Measurements from ENCODE around the gene IQSEC1. TPM values are rescaled to one million over a fixed set of nuclear protein-coding genes. Genes with fewer than 3 reads are reported as not detected.

IQSEC1 gene
- total RNA-seq, 1 donor from 2014 or later = 63.1 TPM

- DNase-seq = no peak
Observed at GRCh38 chr3:13046569-13047274, 26.5 kb downstream of the IQSEC1 start.

DNA sequence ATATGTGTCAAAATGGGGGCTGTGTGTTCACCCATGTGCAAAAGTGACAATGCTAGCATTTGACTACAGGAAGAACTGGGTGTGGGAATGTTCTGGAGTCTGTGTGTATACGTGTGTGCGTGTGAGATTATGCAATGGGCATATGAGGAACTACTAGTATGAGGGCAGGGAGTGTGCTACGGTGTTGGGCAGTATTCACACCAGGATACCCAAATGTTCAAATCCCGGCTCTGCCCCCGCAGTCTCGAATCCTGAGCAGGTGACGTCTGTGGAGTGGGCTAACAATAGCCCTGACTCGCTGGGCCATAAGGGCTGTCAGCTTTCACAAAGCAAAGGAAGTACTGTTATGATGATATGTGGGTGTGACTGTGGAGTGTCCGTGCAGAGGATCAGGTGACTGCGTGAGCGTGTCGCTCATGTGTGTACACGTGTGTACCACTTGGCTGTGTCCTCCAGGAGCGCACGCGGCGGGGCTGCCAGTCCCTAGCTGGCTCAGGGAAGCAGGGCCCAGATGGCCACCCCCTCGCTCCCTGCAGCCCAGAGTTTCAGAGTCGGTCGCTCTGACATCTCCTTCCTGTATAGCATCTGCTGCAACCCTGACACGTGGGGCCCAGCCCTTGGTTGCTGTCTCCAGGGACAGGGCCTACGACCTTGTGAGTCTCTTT is 27.2 kb downstream of the IQSEC1 start:
- DNase-seq = no peak

DNA sequence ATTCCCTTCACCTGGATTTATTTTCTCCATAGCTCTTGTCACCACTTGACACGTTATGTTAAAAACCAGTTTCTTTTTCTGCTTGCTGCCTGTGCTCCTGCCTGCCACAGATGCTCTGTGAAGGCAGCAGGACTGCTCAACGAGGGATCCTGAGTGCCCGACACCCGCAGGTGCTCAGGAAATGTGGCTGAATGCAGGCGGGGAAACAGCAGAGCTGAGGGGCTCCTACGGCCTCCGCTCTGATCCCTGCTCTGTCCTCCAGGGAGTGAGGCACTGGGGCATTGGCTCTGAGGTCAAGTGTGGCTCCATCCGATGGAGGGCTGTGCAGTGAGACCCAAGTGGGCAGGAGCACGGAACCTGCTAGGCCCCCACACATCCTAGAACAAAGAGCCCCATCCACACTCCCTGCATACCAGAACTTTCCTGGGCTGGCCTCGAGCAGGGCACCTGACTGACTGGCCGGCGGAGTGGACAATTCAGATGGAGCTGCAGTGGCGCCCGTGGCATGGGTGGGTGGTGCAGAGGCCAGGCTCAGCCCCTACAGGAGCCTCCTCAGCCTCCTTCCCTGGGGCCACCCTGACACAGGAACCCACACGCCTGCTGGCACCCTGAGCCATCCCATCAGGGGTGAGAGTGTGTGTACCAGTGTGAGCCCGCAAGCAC is 27.9 kb downstream of the IQSEC1 start:
- no peak for DNase-seq

GRCh38 chr3:13044496-13045240 is 28.6 kb downstream of the IQSEC1 start:
- DNase-seq = no peak

DNA sequence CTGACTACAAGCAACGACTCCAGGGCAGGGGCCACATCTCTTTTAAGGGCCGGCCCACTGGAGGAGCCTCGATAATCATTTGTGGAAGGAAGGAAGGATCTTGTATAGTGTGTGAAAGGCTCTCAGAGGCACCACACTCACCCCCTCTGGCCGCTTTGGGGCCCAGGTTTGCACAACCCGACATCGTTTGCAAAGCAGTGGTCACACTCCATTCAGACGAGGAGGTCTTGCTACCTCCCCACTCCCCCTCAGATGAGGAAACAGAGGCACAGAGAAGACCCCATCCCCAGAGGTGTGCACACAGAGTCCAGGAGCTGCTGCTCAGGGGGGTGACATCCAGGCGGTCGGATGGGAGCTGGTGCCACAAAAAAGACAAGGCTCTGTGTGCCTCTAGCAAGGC is 29.6 kb downstream of the IQSEC1 start:
- no peak for DNase-seq

DNA sequence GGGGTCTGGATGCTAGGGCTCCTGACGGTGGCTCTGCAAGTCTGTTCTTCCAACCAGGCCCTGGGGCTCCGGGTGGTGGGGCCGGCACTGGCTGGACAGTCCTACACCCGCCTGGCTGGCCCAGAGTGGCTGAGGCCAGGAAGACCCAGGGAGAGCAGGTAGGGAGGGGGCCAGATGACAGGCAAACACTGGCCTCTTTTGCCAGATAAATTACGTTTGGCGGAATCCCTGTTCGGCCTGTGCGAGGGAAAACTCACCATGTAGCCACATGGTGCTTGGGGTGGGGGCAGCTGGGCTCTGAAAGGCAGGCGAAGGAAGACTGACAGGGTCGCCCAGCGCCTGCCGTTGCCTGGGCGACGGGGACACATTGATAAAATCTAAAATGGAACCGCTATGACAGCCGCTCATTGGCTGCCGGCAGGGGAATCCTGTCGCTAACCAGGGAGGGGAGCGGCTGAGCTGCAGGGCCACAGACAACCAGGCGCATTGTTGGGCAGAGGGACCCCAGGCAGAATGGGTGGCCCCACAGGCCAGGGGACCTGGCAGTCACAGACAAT is 30.4 kb downstream of the IQSEC1 start:
- no peak for DNase-seq

- no peak for DNase-seq
Observed at GRCh38 chr3:13042127-13042701, 31.0 kb downstream of the IQSEC1 start.

DNA sequence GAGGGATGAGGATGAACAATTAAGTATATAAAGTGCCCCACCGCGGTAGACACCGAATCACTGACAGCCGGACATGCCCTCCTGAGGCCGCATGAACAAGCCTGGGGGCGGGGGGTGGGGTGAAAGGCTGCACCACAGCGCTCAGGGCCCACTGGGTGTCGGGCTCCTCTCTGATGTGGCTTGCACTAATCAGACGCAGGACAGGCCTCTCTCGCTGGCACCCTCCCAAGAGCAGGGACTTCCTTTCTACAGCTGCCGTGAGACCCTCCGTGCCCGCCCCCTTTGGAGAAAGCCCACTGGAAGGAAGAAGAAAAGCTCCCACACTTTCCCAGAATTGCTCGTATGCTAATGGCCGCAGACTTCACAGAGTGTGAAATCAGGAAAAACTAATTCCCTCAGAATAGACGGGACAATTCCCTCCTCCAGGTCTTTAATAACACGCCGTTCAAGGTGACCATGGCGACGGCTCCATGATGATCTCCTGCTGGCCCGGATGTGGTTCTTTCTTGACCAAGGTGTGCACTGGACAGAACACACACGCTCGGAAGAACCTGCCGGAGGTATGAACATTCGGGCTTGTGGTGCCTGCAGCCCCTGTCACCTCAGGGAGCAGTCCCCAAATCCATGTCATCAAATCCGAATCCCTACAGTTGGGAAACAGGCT is 32.0 kb downstream of the IQSEC1 start:
- DNase-seq = no peak

DNA sequence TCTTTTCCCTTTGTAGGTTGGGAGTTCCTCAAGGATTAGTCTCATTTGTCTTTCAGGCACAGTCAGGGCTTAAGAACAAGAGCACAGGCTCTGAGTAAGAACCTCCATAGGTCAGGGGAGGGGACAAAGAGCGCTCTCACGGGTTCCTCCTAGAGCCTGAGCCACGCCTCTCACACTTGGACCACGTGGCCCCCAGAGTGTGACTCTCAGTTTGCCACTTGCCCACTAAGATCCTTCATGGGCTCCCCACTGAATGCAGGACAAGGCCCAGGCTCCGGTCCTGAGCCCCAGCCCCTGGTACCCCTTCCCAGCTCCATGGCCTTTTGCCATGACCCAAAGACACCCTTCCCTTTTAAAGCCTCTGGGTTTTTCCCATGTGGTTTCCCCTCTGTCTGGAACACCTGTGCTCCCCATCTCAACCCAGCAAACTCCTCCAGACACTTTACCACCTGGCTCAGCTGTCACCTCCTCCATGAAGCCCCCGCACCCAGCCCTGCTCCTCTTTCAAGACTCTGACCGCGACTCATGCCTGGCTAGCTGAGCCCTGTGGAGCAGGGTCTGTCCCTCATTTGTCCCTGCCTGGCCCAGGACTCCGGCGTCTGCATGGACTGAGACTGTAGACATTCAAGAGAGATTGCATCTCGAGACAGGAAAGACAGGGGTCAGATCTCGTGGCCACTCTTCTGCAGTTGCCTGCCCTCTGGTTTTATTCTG is 32.7 kb downstream of the IQSEC1 start:
- DNase-seq = no peak

DNA sequence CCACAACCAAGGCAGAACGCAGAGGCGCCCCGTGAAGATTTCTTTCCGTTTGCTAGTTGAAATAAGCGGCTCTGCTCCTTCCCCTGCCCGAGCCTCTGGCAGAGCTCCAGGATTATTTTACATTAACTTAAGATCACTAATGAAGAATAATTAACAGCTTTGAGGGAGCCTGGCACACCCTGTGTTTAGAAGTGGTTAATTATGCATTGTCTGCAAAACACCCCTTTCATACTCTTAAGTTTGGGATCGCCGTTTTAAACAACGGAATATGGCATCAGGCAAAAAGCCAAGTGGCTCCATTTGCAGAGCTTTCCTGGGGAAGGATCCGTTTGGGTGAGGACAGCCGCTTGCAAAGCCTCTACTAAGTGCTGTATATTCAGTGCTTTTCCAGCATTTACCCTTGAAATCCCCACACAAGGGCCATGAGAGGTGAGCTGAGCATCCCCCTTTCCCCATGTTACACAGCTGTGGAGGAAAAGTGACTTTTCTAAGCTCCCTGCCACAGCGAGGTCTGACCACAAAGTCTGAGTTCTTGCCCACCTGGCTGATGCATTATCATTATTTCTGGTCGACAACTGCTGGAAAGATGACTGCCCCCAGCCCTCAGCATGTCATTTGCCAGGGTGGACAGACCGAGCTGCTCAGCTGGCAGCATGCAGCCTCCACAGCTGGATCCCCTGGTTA is 33.9 kb downstream of the IQSEC1 start:
- DNase-seq = no peak

GRCh38 chr3:13037458-13038117 is 35.6 kb downstream of the IQSEC1 start:
- peak; percentile 12 for DNase-seq

DNA sequence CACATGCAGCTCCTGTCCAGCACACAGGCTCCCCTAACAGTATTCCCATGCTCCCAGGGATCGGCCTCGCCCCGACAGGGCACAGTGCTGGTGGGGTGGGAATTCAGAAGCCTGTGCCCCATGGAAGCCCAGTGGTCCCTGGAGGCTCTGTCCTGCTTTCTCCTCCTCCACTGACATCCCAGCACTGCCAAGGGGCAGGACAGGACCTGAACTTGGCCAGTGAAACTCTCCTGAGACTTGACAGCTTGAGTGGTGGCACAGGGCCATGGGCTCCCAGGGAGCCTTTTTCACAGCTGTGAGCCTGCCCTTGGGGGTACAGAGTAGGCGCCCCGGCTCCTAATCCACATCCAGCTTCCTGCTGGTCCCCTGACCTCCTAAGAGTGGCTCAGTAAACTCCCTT is 38.4 kb downstream of the IQSEC1 start:
- DNase-seq = no peak

DNA sequence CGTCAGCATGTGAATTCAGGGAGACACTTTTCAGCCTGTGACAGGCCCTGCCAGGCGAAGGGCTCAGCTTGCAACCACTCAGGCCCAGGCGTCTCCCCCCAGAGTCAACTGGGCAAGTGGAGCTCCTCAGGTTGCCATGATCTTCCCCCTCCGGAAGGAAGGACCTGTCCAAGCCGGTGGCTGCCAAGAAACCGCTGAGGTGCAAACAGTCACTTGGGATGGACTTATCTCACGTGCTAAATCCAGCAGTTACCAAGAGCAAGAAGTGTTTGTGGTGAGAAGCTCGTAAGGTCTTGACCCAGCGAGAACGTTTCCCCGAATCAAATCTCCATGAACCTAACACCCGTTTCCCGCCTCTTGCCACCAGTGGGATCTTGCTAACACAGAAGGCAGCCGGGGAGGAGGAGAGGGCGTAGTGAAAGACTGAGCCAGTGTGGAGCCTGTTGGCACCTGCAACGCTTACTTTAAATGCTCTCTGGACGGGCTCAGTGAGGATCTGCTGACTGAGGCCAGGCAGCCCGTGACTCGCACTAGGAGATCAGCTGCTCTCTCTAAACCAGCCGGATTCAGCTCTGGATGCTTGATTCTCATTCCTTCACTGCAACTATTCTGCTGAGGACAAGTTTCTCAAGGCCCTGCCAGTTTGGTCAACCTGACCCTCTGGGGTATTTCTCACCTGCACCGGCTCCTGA is 39.0 kb downstream of the IQSEC1 start:
- no peak for DNase-seq

DNA sequence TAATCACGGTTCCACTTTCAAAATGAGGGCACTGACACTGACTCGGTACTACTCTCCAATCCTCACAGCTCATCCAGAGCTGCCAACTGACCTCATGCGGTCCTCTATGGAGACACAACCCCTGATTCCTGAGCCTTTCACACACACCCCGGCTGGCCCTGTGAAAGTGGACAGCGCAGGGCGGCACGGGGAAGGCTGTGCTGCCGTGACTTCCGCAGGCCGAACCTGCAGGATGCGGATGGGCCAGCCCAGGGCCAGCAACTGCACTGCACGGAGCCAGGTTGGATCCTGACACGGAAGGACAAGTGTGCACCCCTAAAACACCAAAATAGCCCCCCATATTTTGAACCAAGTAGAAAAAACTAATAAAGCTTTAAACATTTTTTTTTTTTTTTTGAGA is 41.0 kb downstream of the IQSEC1 start:
- no peak for DNase-seq

DNA sequence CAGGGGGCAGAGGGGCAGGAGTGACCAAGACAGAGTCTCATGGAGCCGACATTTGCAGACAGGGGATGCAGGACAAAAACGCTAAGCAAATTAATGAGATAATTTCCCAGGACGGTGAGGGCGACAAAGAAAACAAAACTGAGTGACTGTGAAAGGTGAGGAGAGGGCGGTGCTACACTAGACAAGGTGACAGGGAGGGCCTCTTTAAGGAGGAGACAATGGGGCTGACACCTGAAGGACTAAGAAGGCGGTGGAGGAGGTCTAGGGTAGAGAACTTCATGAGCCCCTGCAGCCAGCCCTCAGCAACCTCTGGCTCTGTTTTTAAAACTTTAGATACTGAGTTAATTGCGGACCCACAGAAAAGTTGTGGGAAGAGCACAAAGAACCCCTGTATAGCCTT is 41.6 kb downstream of the IQSEC1 start:
- DNase-seq = no peak

GRCh38 chr3:13030684-13031083 is 42.5 kb downstream of the IQSEC1 start:
- no peak for DNase-seq

GRCh38 chr3:13028010-13028821 is 45.0 kb downstream of the IQSEC1 start:
- DNase-seq = no peak

DNA sequence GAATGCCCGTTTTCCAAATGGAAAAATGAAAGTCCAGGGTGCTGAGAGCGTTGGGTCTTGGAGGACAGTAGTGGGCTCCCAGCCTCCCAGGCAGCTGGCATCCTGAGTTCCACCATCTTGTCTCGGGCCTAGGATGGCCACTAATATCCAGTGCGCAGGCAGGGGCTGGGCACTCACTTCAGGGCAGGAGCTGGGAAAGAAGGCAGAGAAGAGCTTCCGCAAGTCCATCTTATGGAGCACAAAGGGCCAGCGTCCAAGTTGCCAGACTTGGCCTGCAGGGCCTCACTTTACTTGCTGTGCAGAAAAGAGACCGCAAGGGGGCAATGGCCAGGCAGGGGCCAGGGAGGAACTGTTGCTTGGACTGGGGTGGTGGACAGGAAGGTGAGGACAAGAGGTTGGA is 46.1 kb downstream of the IQSEC1 start:
- DNase-seq = no peak

- DNase-seq = no peak
Observed at GRCh38 chr3:13026534-13026933, 46.7 kb downstream of the IQSEC1 start.
